A673 (cell line): ENCODE data around the gene MAOA.

Experiments used
- CTCF ChIP-seq: fragments of 300-800, 200-600 bp; sonication (generic); conservative IDR thresholded peaks from 2 replicates; pipeline ENCODE4 v1.5.1; 2017; ENCODE audit warnings: low read depth, mild to moderate bottlenecking, antibody characterized with exemption, low read length, moderate library complexity, mixed read lengths
- EZH2 ChIP-seq: fragments of 200-600 bp; sonication (generic); IDR thresholded peaks from 2 replicates; pipeline ENCODE4 v1.6.1; 2017; ENCODE audit warnings: borderline replicate concordance, low read depth, mild to moderate bottlenecking, mixed read lengths, antibody characterized with exemption, low read length; ENCODE audit not compliant: poor library complexity, severe bottlenecking

- no peak for TF ChIP-seq CTCF
- TF ChIP-seq EZH2: no peak
Measured at GRCh38 chrX:43666311-43666912, 10.3 kb downstream of the MAOA start.
